ENCODE data around the gene PHLDA2. TPM values are rescaled to one million over a fixed set of nuclear protein-coding genes. Genes with fewer than 3 reads are reported as not detected.

The PHLDA2 gene
- total RNA-seq, 4 donors from 2014 or later: 4.1 to 6.4 (median 4.9) TPM; not detected in 1

GRCh38 chr11:2903672-2904011, 25.6 kb downstream of the PHLDA2 start:
- no peaks in the 10 kb centered on the region for H3K27me3 ChIP-seq
- DNase-seq: peak in 2 of 3 donors; percentile 79 to 85
- H3K4me1 ChIP-seq: peaks cover 3 to 49% (median 18%) of the 10 kb centered on the region in 4 donors
- peak overlapping the region in 3 of 4 donors; percentile 65 to 90 (median 72) for H3K4me3 ChIP-seq
- H3K36me3 ChIP-seq: peaks cover 0 to 8% (median 0%) of the 10 kb centered on the region in 3 donors
- peak overlapping the region in 3 of 4 donors; percentile 94 to 99 (median 95) for H3K27ac ChIP-seq
- TF ChIP-seq, protein P1, sequence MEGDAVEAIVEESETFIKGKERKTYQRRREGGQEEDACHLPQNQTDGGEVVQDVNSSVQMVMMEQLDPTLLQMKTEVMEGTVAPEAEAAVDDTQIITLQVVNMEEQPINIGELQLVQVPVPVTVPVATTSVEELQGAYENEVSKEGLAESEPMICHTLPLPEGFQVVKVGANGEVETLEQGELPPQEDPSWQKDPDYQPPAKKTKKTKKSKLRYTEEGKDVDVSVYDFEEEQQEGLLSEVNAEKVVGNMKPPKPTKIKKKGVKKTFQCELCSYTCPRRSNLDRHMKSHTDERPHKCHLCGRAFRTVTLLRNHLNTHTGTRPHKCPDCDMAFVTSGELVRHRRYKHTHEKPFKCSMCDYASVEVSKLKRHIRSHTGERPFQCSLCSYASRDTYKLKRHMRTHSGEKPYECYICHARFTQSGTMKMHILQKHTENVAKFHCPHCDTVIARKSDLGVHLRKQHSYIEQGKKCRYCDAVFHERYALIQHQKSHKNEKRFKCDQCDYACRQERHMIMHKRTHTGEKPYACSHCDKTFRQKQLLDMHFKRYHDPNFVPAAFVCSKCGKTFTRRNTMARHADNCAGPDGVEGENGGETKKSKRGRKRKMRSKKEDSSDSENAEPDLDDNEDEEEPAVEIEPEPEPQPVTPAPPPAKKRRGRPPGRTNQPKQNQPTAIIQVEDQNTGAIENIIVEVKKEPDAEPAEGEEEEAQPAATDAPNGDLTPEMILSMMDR (IDR thresholded peaks at IDR 0.05): peak in 2 of 6 experiments; percentile 29 to 51
- TF ChIP-seq POLR2A (IDR thresholded peaks at IDR 0.05): no peak
- H3K9me3 ChIP-seq: no peaks in the 10 kb centered on the region

GRCh38 chr11:2902784-2903671, 26.2 kb downstream of the PHLDA2 start:
- peak overlapping the region; percentile 81 to 99 (median 94) for H3K27ac ChIP-seq
- H3K4me3 ChIP-seq: peak overlapping the region; percentile 60 to 90 (median 68)
- H3K4me1 ChIP-seq: peaks cover 3 to 54% (median 23%) of the 10 kb centered on the region in 4 donors
- H3K36me3 ChIP-seq: peaks cover 0 to 3% (median 0%) of the 10 kb centered on the region in 3 donors
- no peaks in the 10 kb centered on the region for H3K27me3 ChIP-seq
- no peaks in the 10 kb centered on the region for H3K9me3 ChIP-seq
- peak in 2 of 3 donors; percentile 85 to 93 for DNase-seq
- peak; percentile 75 to 78 for TF ChIP-seq POLR2A (IDR thresholded peaks at IDR 0.05)
- TF ChIP-seq, protein P1 (IDR thresholded peaks at IDR 0.05): peak in 1 of 6 experiments; percentile 34

DNA sequence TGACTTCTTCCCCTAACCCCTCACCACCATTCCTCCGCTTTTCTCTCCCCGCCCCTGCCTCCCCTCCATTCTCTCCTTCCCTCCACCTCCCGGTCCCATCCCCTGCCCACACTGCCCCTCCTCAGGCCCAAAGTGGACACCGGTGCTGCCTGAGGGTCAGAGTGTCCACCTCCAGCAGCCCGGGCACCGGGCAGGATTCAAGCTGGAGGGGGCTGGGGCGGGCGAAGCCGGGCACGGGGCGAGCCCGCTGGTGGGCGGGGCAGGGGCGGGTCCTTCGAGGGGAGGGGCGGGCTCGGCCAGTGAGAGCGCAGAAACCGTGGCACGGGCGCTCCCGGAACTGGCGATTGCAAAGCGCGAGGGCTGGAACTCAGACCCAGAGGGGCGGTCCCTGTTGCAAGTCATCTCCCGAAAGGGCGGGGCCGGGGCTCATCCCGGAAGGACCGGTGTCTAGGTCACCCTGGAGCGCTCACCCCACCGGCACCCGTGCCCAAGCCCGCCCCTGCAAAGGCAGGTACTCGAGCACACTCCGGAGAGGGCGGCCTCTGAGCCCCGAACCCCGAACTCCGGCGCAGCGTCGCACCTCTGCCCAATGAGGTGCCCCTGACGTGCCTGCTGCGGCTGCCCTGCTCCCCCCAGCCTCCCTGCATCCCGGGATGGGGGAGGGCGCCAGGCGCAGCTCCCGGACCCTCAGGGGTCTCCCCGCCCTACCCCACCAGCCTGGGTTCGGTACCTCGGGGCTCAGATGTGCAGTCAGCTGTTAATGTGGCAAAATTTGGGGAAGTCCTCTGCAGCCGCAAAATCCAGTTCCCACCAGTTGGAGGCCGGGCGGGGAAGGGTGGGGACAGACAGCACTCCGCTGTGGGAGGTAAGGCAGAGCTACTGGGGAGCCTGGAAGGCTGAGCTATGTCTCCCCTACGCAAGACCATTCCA, 27.1 kb downstream of the PHLDA2 start:
- no peaks in the 10 kb centered on the region for H3K27me3 ChIP-seq
- peak overlapping the region; percentile 60 to 90 (median 68) for H3K4me3 ChIP-seq
- no peaks in the 10 kb centered on the region for H3K9me3 ChIP-seq
- TF ChIP-seq, protein P1 (IDR thresholded peaks at IDR 0.05): no peak
- TF ChIP-seq POLR2A (IDR thresholded peaks at IDR 0.05): peak; percentile 95
- peaks cover 3 to 54% (median 24%) of the 10 kb centered on the region in 4 donors for H3K4me1 ChIP-seq
- H3K27ac ChIP-seq: peak overlapping the region; percentile 81 to 99 (median 94)
- H3K36me3 ChIP-seq: no peaks in the 10 kb centered on the region
- peak; percentile 98 to 99 (median 99) for DNase-seq

- peak overlapping the region; percentile 60 to 90 (median 68) for H3K4me3 ChIP-seq
- peaks cover 3 to 54% (median 24%) of the 10 kb centered on the region in 4 donors for H3K4me1 ChIP-seq
- peak overlapping the region; percentile 81 to 99 (median 94) for H3K27ac ChIP-seq
- H3K9me3 ChIP-seq: no peaks in the 10 kb centered on the region
- no peak for TF ChIP-seq POLR2A (IDR thresholded peaks at IDR 0.05)
- TF ChIP-seq, protein P1 (IDR thresholded peaks at IDR 0.05): no peak
- H3K36me3 ChIP-seq: no peaks in the 10 kb centered on the region
- no peaks in the 10 kb centered on the region for H3K27me3 ChIP-seq
- DNase-seq: no peak
These were observed 27.9 kb downstream of the PHLDA2 start for GRCh38 chr11:2901196-2901796.

All from Peyer's patch (tissue), 4 donors.